NCI-H146 (cell line): Measurements from ENCODE around the gene GABRB3.

Experiments used
- DNase-seq: peaks from one replicate; lab custom pipeline; 2025; lab: John Stamatoyannopoulos, UW

GABRB3 gene

GRCh38 chr15:26551473-26551872, 221.4 kb downstream of the GABRB3 start:
- no peak for DNase-seq

GRCh38 chr15:26550880-26551279, 222.0 kb downstream of the GABRB3 start:
- no peak for DNase-seq

- DNase-seq = no peak
Observed at GRCh38 chr15:26537663-26538062, 235.2 kb downstream of the GABRB3 start.

GRCh38 chr15:26531489-26531888, 241.4 kb downstream of the GABRB3 start:
- DNase-seq = no peak

- DNase-seq = no peak
Observed at GRCh38 chr15:26525096-26525495, 247.8 kb downstream of the GABRB3 start.

- no peak for DNase-seq
Observed at GRCh38 chr15:26521691-26522198, 251.1 kb downstream of the GABRB3 start.

- DNase-seq = no peak
Observed at GRCh38 chr15:26521130-26521529, 251.7 kb downstream of the GABRB3 start.

- DNase-seq = no peak
Observed at GRCh38 chr15:26518885-26519284, 254.0 kb downstream of the GABRB3 start.

- no peak for DNase-seq
Observed at GRCh38 chr15:26516102-26516980, 256.5 kb downstream of the GABRB3 start.

GRCh38 chr15:26504009-26504408, 268.9 kb downstream of the GABRB3 start:
- DNase-seq = no peak
